Chondrocyte (in vitro differentiated cells): Measurements from ENCODE around the gene RGS19. TPM values are rescaled to one million over a fixed set of nuclear protein-coding genes. Genes with fewer than 3 reads are reported as not detected.

Experiments used
- DNase-seq: peaks from one replicate; pipeline ENCODE4 v3.0.0; 2021; ENCODE audit warnings: mixed read lengths, low spot score
- H3K27ac Mint-ChIP-seq: one replicate; pipeline ENCODE4 v1.8.0; 2021; ENCODE audit warnings: mild to moderate bottlenecking, moderate library complexity, mixed read lengths; ENCODE audit not compliant: unreplicated experiment
- H3K27me3 Mint-ChIP-seq: 2 replicates; pipeline ENCODE4 v1.8.0; 2021; ENCODE audit warnings: low read depth, mixed read lengths
- H3K36me3 Mint-ChIP-seq: 2 replicates; pipeline ENCODE4 v1.8.0; 2021; ENCODE audit warnings: low read depth, mixed read lengths
- H3K4me1 Mint-ChIP-seq: 2 replicates; pipeline ENCODE4 v1.8.0; 2021; ENCODE audit warnings: low read depth, mild to moderate bottlenecking, mixed read lengths
- H3K4me3 Mint-ChIP-seq: one replicate; pipeline ENCODE4 v1.8.0; 2021; ENCODE audit warnings: mild to moderate bottlenecking, moderate library complexity, mixed read lengths; ENCODE audit not compliant: unreplicated experiment
- H3K9me3 Mint-ChIP-seq: 2 replicates; pipeline ENCODE4 v1.8.0; 2021; ENCODE audit warnings: low read depth, mixed read lengths
- total RNA-seq: library from RNA; stranded (reverse); gene quantifications from 3 replicates; pipeline ENCODE4 v1.2.1, GENCODE V29; 2021
- TF ChIP-seq, protein P1 (sequence below): fragments of 200-600 bp; sonication (generic); IDR thresholded peaks from 2 replicates; pipeline ENCODE4 v1.5.0; 2021; ENCODE audit warnings: antibody characterized with exemption, mild to moderate bottlenecking, moderate library complexity

Gene RGS19
- total RNA-seq, 1 donor from 2014 or later: 18.1 TPM

DNA sequence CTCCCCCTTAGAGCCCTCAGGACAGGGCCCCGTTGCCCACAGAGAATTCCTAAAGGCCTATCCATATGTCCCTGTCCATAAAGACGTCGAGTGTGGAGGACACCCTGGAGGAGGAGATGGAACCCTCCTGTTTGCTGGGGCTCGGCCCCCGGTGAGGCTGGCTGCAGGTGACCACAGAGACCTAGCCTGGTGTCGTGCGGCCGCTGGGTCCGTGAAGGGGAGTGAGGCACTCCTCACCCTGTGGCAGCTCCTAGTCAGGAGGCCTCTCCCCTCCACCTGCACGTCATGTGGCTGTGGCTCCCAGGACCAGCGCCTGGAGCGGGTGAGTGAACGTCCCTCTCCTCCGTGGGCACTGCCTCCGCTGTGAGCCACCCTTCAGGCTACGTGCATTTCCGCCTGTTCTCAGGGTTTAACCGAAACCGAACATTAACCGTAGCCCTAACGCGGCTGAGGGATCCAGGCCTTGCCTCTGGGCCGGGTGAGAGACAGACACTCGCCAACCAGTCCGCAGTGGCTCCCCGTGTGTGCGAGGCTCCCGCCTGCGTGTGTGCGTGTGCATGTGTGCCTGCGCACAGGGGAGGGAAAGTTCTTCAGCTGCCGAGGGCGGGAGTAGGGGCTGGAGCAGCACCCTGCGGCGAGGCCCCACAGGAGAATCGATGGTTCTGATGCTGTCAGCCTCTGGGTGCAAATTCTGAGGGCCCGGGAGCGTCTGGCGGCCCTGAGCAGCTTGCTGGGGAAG is 22.3 kb downstream of the RGS19 start:
- TF ChIP-seq, protein P1, sequence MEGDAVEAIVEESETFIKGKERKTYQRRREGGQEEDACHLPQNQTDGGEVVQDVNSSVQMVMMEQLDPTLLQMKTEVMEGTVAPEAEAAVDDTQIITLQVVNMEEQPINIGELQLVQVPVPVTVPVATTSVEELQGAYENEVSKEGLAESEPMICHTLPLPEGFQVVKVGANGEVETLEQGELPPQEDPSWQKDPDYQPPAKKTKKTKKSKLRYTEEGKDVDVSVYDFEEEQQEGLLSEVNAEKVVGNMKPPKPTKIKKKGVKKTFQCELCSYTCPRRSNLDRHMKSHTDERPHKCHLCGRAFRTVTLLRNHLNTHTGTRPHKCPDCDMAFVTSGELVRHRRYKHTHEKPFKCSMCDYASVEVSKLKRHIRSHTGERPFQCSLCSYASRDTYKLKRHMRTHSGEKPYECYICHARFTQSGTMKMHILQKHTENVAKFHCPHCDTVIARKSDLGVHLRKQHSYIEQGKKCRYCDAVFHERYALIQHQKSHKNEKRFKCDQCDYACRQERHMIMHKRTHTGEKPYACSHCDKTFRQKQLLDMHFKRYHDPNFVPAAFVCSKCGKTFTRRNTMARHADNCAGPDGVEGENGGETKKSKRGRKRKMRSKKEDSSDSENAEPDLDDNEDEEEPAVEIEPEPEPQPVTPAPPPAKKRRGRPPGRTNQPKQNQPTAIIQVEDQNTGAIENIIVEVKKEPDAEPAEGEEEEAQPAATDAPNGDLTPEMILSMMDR: no peak
- H3K4me3 Mint-ChIP-seq: no peak overlapping the region

DNA sequence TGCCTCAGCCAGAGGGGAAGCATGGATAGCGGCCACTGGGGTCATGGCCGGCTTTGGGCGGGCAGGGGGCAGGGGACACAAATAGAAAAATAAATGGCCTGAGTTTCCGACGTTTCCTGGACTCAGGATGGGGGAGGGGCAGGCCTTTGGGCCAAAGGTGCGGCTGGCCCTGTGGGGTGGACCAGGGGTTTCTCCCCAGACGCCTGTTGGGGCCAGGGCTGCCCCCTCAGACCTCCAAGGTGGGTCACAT is 22.8 kb downstream of the RGS19 start:
- H3K4me1 Mint-ChIP-seq: peaks cover 48% of the 10 kb centered on the region
- no peaks in the 10 kb centered on the region for H3K36me3 Mint-ChIP-seq
- H3K4me3 Mint-ChIP-seq: no peak overlapping the region
- TF ChIP-seq, protein P1: no peak
- DNase-seq: no peak
- no peak overlapping the region for H3K27ac Mint-ChIP-seq
- no peaks in the 10 kb centered on the region for H3K27me3 Mint-ChIP-seq
- H3K9me3 Mint-ChIP-seq: no peaks in the 10 kb centered on the region

More for the DNA sequence above, 22.3 kb downstream of the RGS19 start:
- Mint-ChIP-seq H3K4me1 (peaks cover 49% of the 10 kb centered on the region), H3K27me3 (no peaks in the 10 kb centered on the region), H3K27ac (no peak overlapping the region), H3K36me3 (no peaks in the 10 kb centered on the region), H3K9me3 (no peaks in the 10 kb centered on the region)
- no peak for DNase-seq

DNA sequence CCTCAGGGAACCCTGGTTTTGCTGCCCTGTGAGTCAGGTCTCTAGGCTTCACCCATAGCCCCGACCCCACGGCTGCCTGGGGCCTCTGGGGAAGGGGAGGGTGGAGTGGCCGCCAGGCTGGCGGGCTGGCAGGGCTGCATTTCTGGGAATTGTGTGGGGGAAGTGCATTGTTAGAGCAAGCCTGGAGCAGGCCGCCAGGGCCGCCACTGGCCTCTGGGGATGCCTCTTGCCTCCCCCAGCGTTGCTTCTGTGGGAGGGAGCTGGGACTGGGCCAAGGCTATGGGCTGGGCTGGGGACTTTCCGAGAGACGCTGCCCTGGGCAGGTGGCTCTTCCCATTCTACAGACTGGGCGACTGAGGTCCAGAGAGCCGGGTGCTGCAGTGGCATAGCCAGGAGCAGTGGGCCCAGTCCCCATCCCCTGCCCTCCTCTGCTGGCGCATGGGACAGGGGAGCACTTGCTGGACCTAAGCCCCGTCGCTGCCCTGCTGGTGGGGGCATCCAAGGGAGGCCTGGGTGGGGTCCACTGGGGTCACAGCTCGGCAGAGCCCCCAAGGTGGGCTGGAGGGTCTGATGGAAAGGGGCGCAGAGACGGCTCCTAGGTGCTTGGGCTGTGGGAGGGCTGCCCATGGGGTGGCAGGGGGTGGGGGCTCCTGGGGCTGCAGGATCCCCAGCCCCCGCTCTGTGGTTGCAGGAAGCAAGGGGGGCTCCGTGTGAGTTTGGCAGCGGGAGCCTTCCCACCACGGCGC is 23.3 kb downstream of the RGS19 start:
- Mint-ChIP-seq H3K4me3 (no peak overlapping the region), H3K9me3 (no peaks in the 10 kb centered on the region), H3K4me1 (peaks cover 48% of the 10 kb centered on the region), H3K36me3 (no peaks in the 10 kb centered on the region), H3K27me3 (no peaks in the 10 kb centered on the region), H3K27ac (no peak overlapping the region)
- no peak for DNase-seq
- TF ChIP-seq, protein P1: peak; percentile 17

DNA sequence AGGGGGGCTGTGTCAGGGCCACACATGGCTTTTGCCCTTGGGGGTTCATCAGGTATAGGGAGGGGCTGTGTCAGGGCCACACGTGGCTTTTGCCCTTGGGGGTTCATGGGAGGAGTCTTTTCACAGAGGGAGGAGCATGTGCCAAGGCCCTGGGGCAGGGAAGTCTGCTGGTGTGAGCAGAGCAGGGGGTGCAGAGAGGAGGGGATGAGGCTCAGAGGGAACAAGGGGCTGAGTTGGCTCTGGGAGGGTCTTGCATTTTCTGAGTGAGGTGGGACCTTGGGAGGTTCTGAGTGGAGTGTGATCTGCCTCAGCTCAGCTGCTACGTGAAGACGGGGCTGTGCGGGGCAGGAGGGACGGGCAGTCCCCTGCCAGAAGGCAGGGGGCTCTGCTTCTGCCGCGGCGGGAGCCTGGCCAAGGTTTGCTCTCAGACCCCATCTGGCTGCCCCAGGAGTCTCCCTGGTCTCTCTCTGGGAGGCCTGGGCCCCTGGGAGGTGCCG is 23.9 kb downstream of the RGS19 start:
- no peak overlapping the region for H3K4me3 Mint-ChIP-seq
- no peaks in the 10 kb centered on the region for H3K27me3 Mint-ChIP-seq
- H3K9me3 Mint-ChIP-seq: no peaks in the 10 kb centered on the region
- peaks cover 48% of the 10 kb centered on the region for H3K4me1 Mint-ChIP-seq
- DNase-seq: no peak
- no peaks in the 10 kb centered on the region for H3K36me3 Mint-ChIP-seq
- TF ChIP-seq, protein P1: no peak
- H3K27ac Mint-ChIP-seq: peak overlapping the region; percentile 36

DNA sequence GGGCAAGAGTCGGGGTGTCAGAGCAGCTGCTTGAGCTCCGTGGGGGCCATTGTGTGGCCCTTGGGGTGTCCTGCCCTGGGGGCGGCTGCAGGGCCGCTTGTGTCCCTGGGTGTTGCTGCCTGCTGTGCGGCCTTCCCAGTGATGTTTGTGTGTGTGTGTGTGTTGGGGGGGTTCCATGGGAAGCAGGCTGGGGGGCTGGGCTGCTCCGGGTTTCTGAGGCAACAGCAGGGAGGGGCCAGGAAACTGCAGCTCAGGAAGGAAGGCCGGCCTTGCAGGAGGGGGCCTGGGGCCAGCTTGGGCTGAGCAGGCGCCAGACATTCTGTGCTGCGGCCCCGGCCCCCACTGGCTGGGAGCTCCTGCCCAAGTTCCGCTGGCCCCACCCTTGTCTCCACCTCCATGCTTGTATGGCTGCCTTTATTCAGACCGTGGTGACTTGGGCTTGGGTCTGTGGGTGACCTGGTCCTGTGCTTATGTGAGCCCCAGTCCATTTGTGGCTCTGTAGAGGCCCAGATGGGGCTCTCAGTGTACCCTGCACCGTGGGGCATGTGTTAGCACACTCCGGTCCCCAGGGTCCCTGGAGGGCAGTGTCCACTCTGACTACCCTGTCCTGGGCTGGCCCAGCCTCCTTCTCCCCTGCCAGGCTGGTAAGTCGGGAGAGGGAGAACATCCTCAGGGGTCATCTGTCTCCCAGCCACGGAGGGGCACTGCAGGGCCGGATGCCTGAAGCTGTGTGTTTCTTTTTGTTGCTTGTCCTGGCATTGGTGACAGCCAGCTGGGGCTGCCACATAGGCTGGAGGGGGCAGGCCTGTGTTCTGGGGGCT is 25.3 kb downstream of the RGS19 start:
- peaks cover 43% of the 10 kb centered on the region for H3K4me1 Mint-ChIP-seq
- H3K4me3 Mint-ChIP-seq: peak overlapping the region; percentile 22
- peak overlapping the region; percentile 83 for H3K27ac Mint-ChIP-seq
- H3K9me3 Mint-ChIP-seq: no peaks in the 10 kb centered on the region
- H3K36me3 Mint-ChIP-seq: no peaks in the 10 kb centered on the region
- no peak for DNase-seq
- TF ChIP-seq, protein P1: peak; percentile 73
- peaks cover under 1% of the 10 kb centered on the region for H3K27me3 Mint-ChIP-seq
